GM10248 (cell line): Measurements from ENCODE around the gene CFAP300.

Source experiments
- CTCF ChIA-PET: fragments of 300-600 bp; sonication (Branson Sonifier 250); formaldehyde crosslinking; extraction: SDS; loops from one replicate; lab custom pipeline; 2021; ENCODE audit warnings: antibody characterized with exemption; lab: Yijun Ruan, JAX
- POLR2A ChIA-PET: fragments of 350-650 bp; sonication (Branson Sonifier 250); formaldehyde crosslinking; extraction: SDS; loops from one replicate; lab custom pipeline; 2020; ENCODE audit warnings: antibody characterized with exemption; lab: Yijun Ruan, JAX
- DNase-seq: peaks from one replicate; pipeline ENCODE4 v3.0.0; 2012; ENCODE audit errors: extremely low spot score
- TF ChIP-seq, protein P1 (sequence below): IDR thresholded peaks from 2 replicates; pipeline ENCODE4 v1.5.1; 2012; ENCODE audit warnings: mild to moderate bottlenecking, low read depth; ENCODE audit errors: extremely low read depth, missing control alignments, control extremely low read depth

CFAP300 gene

DNA sequence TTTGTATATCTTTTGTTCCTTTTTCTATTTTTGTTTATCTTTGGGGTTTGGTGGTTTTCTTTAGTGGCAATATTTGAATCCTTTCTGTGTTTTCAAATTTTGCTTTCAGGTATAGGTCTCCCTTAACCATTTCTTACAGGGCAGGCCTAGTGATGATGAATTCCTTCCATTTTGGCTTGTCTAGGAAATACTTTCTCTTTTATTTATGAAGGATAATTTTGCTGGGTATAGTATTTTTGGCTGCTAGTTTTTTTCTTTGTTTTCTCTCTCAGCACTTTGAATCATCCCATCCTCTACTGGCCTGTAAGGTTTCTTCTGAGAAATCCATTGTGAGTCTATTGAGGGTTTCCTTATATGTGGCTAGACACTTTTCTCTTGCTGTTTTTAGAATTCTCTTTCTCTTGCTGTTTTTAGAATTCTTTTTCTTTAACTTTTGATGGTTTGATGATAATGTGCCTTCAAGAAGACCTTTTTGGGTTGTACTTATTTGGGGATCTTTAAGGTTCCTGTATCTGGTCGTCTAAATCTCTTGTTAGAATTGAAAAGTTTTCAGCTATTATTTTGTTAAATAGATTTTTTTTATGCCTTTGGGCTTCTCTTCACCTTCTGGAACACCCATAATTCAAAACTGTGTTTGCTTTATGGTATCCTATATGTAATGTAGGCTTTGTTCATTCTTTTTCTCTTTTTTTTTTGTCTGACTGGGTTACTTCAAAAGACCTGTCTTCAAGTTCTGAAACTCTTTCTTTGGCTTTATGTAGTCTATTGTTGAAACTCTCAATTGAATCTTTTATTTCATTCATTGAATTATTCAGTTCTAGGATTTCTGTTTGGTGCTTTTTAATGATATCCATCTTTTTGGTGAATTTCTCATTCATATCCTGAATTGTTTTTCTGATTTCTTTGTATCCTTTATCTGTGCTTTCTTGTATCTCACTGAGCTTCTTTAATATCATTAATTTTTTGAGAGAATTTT lies 24.5 kb downstream of the CFAP300 start:
- CTCF ChIA-PET, result no interaction called here
- POLR2A ChIA-PET, result no interaction called here
- no peak for DNase-seq
- TF ChIP-seq, protein P1, sequence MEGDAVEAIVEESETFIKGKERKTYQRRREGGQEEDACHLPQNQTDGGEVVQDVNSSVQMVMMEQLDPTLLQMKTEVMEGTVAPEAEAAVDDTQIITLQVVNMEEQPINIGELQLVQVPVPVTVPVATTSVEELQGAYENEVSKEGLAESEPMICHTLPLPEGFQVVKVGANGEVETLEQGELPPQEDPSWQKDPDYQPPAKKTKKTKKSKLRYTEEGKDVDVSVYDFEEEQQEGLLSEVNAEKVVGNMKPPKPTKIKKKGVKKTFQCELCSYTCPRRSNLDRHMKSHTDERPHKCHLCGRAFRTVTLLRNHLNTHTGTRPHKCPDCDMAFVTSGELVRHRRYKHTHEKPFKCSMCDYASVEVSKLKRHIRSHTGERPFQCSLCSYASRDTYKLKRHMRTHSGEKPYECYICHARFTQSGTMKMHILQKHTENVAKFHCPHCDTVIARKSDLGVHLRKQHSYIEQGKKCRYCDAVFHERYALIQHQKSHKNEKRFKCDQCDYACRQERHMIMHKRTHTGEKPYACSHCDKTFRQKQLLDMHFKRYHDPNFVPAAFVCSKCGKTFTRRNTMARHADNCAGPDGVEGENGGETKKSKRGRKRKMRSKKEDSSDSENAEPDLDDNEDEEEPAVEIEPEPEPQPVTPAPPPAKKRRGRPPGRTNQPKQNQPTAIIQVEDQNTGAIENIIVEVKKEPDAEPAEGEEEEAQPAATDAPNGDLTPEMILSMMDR, result no peak

- POLR2A ChIA-PET, result no interaction called here
- CTCF ChIA-PET, result no interaction called here
- TF ChIP-seq, protein P1, result no peak
Measured at GRCh38 chr11:102073253-102073652, 26.0 kb downstream of the CFAP300 start.

GRCh38 chr11:102079625-102080024 lies 32.4 kb downstream of the CFAP300 start:
- DNase-seq, result no peak
- CTCF ChIA-PET, result interaction anchor here (0.7 kb wide), 1 partner anchor 53 kb away, joined by 3 read pairs; no protein-coding TSS in a partner anchor
- TF ChIP-seq, protein P1, result no peak
- POLR2A ChIA-PET, result no interaction called here

More at GRCh38 chr11:102073253-102073652, 26.0 kb downstream of the CFAP300 start:
- DNase-seq, result no peak

DNA sequence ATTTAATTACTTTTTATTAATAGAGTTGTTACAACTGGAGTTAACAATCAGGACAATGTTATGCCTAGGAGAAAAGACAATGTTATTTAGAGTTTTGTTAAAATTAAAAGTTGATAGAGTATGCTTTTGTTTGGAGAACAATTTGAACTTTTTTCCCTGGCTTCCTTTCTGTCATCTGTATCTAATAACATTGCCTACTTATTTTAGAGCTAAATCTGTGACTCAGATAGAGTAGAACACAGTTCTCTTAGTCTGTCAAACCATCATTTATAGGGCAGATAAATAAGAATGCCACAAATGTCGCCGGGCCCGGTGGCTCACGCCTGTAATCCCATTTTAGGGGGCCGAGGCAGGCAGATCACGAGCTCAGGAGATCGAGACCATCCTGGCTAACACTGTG lies 34.1 kb downstream of the CFAP300 start:
- ChIA-PET POLR2A (no interaction called here), CTCF (no interaction called here)
- TF ChIP-seq, protein P1, result no peak
- no peak for DNase-seq

DNA sequence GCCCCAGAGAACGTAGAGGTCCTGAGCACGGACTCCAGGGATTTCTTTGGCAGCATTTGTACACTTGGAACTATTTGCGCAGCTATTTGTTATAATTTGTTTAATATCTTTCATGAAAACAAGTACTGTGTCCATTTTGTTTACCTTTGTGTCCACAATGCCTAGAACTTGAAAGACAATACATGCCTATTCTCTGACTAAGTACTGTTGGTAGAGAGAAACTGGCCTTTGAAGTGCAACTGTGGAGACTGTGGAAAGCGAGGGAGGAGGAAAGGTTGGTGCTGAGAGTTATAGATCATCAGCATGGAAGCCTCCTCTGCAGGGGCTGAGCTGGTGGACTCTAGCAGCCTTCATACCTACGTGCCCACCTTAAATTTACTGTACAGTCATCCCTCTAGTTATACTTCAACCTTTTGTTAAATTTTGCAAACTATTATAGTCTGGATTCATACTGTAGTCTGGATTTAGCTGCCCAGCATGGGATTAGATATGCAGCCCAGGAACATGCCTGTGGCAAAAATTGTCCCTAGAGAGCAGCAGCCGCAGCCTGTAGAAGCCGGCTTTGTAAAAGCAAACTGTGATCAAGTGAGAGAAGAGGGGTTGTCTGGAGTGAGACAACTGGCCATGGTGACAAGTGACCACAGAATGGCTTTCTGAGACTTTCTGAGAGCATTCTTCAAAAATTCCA lies 38.8 kb downstream of the CFAP300 start:
- TF ChIP-seq, protein P1, result no peak
- CTCF ChIA-PET, result interaction anchor here (0.9 kb wide), 1 partner anchor 78 kb away, joined by 3 read pairs; no protein-coding TSS in a partner anchor
- DNase-seq, result no peak
- POLR2A ChIA-PET, result no interaction called here

DNA sequence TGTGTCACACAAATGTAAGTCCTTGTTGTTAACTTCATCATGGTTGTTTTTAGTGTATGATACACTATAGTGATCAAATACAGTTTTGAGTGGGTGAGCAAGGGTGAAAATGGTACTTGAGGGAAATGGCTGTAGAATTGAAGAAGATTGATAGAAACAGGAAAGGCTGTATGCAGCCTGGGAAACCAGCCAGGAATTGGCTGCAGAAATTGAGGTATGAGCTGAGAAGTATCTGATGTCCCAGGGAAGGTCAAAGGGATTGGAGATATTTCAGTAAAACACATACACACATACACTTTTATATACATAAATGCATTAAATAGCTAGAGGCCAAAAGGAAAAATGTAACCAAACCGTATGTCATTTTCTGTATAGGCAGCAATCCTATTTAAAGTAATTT lies 49.9 kb downstream of the CFAP300 start:
- no peak for DNase-seq
- POLR2A ChIA-PET, result no interaction called here
- TF ChIP-seq, protein P1, result no peak
- CTCF ChIA-PET, result interaction anchor here (0.6 to 0.8 kb wide), 2 partner anchors 23 to 91 kb away, joined by 3 read pairs; no protein-coding TSS in a partner anchor
